ENCODE results near the gene CHST8.

DNA sequence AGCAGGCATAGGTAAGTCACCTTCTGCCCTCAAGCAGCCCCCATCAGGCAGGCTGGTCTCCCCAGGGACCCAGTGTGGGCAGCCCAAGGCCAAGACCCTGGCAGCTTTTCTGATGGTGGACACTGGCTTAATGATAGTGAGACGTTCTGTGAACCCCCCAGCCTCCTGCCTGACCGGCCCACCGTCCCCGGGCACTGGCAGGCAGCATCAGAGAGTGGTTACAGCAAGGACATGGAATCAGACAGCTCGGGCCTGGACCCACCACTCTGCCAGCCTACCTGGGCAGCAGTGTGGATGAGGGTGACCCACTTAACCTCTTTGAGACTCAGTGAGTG lies 129.7 kb downstream of the CHST8 start:
- TF ChIP-seq, protein P1, sequence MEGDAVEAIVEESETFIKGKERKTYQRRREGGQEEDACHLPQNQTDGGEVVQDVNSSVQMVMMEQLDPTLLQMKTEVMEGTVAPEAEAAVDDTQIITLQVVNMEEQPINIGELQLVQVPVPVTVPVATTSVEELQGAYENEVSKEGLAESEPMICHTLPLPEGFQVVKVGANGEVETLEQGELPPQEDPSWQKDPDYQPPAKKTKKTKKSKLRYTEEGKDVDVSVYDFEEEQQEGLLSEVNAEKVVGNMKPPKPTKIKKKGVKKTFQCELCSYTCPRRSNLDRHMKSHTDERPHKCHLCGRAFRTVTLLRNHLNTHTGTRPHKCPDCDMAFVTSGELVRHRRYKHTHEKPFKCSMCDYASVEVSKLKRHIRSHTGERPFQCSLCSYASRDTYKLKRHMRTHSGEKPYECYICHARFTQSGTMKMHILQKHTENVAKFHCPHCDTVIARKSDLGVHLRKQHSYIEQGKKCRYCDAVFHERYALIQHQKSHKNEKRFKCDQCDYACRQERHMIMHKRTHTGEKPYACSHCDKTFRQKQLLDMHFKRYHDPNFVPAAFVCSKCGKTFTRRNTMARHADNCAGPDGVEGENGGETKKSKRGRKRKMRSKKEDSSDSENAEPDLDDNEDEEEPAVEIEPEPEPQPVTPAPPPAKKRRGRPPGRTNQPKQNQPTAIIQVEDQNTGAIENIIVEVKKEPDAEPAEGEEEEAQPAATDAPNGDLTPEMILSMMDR (IDR thresholded peaks at IDR 0.05) = no peak
- TF ChIP-seq CBX2 (IDR thresholded peaks at IDR 0.05; ENCODE audit: borderline replicate concordance, low read depth) = no peak
- no peak for TF ChIP-seq ZC3H11A (IDR thresholded peaks at IDR 0.05)
- TF ChIP-seq BHLHE40 (IDR thresholded peaks at IDR 0.05; ENCODE audit: low read depth, low read length) = no peak
- TF ChIP-seq SMC3 (IDR thresholded peaks at IDR 0.05) = no peak
